Stimulated activated CD8-positive, alpha-beta memory T cell treated with anti-CD3 and anti-CD28 coated beads, Interleukin-15, amount 100 ng/mL, for 48 hours (primary cell): ENCODE data around the gene PPM1L.

Experiments used
- DNase-seq, 2 donors: peaks; one replicate each; pipeline ENCODE4 v3.0.0-alpha.2; 2020; ENCODE audit warnings: low read depth in 2 of 2

The PPM1L gene

GRCh38 chr3:160808838-160809237, 52.8 kb downstream of the PPM1L start:
- no peak for DNase-seq

- no peak for DNase-seq
These were observed 53.4 kb downstream of the PPM1L start for GRCh38 chr3:160809453-160809852.

DNA sequence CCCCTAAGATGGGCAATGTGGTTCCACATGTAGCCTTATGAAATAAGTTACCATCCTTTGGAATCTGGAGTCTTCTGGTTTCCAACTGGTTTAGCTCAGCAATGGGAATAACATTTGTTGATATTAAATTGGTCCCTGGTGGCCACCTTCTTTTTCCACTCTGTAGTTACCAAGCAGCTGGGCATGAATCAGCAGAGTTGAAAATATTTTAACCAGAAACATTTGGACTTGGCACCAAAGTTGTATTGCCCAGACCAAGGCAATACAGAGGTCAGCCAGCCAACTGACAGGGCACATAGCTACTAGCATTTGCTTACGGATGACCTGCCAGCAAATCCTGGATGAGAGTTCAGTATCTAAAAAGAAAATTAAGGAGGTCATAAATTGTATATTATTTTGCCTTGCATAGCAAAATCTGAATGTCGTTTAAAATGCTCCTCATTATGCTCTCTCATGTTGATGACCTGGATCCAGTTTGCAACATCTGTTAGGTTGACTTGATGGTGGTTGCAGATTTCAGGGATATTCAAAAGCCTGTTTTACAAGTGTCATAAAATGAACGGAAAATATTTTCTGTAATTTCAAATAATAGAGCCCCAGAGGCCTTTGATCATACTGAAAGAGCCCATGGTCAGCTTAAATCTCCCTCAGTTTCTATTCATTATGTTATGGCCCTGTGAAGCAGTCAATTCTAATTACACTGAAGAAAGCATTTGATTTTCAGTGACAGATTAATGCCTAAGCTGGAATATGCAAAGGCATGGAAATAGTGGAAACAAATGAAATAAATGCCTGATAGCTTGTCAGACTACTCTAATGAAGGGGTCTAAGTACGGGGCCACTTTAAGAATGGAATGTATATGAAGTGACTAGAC, 54.6 kb downstream of the PPM1L start:
- DNase-seq: no peak

DNA sequence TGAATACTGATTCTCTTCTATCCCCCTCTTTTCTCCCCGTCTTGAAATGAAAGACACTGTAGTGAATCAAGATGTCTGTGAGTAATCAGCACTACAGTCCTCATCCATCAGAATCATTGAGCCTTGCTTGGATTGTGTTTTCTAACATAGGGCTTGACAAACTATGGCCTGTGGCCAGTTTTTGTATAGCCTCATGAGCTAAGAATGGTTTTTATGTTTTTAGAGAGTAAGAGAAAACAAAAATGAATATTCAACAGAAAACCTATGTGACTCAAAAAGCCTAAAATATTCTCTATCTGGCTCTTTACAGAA, 55.2 kb downstream of the PPM1L start:
- no peak for DNase-seq

DNA sequence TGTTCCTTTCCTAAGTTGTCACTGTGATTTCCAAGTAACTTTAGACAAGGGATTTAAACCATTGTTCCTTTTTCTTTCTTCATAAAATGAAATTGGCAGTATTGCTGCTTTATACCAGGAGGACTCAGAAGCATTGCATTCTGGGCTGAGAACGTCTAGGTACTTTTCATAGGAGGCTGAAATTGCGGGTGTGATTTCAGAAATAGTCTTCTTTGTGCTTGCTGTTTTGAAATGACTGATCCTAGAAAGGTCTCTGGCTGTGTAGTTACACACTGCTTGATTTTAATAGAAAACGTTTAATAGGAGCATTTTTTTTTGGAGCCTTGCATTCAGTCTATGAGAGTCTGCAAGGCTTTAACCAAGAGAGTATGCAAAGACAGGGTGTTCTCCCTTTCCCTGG, 56.3 kb downstream of the PPM1L start:
- no peak for DNase-seq

DNA sequence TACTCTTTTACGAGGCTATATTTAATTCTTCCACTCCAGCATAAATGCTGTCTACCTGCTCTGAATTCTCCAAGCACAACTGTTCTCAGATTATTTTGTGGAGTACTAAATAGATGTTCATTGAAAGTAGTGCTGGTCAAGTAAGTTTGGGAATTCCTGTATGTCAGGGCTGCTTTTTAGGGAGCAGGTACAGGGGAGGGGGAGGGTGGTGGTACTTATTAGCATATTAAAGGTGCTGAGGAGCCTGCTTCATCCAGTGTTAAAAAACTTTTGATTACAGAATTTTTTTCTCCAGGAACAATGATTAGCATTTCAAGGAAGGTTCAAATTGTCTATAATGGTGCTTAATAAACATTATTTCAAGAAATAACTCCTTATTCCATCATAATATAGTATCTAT, 59.2 kb downstream of the PPM1L start:
- DNase-seq: no peak

DNA sequence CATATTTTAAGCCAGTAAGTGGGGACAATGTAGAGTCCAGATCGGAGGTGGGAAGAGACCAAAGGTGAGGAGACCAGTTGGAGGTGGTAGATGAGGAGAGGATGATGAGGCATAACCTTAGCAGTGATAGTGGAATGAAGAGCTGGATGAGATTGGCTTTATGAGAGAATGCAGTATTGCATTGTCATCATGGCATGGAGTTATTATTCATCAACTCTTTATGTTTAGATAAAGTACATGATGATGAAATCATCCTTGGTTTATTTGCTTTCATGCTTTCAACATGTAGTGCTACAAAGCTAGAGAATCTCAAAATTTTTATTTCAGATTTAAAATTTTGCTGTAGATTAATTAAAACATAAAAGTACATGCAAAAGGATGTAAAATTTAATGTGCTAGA, 64.0 kb downstream of the PPM1L start:
- no peak for DNase-seq

DNA sequence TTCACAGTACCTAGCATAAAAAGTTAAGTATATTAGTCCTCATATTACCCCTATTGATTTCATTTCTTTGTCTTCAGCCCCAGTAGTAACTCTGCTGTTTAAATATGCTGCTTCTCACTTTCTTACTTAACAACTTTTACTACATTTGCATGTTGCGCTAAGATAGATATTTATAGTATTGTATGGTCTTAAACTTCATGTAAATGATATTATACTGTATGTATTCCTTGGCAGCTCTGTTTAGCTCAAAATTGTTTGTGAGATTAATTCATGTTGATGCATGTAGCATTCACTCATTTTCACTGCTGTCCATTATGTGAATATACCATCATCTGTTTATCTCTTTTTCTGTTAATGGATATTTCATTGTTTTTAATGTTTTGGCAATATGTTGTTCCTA, 64.4 kb downstream of the PPM1L start:
- DNase-seq: no peak

DNA sequence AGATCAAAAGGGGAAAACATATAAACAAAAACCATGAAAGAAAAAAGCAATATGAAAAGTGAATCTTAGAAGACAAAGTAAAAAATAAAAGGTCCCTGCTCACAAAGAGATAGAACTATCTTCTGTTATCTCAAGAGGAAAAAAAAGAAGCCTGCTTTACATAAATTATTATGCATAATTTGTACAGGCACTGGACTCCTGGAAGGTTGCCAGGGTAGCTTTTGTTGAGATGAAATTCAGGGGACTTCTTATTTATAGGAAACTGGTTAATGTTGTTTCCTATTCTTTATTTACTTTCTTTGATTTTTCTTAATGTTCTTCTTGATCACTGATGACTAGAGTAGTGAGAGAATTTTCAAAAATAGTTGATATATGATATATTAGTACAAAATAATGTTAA, 66.9 kb downstream of the PPM1L start:
- no peak for DNase-seq

DNA sequence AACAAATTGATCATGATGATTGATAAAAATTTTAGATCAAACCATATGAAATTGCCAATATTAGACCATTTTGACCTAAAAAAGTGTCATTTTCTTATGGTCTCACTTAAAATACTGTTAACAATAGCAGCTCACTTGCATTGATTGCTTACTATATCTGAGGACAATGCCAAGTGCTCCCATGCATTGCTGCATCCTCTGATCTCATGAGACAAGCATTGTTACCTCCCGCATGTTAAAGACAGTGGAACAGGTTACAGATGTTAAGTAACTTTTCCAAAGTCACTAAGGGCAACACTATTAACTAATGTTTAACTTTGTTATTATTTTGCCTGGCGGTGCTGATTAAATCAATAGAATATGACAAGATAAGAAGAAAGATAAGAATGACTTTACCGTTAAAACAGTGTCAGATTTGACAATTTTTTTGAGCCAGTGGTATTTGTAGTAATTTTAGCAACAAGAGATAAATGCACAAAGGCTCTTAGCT, 69.3 kb downstream of the PPM1L start:
- no peak for DNase-seq

GRCh38 chr3:160826408-160826807, 70.4 kb downstream of the PPM1L start:
- no peak for DNase-seq

DNA sequence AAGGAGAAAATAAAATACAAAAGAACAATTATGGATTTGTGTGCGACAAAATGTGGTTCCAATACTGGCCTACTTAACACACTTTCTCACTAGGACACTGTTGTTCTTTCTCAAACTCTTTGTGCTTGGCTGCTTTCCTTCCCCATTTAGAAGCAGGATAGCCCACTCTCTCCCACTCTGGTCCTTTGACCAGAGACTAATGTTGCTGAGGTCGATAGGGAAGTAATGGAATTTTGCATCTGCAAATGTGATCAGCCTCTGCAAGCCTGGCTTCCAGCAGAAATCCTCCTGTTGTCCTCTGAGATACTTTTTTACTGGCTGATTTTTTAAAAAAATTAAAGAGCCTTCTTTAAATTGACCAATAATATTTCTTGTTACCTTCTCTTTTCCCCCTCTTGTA, 71.0 kb downstream of the PPM1L start:
- no peak for DNase-seq

DNA sequence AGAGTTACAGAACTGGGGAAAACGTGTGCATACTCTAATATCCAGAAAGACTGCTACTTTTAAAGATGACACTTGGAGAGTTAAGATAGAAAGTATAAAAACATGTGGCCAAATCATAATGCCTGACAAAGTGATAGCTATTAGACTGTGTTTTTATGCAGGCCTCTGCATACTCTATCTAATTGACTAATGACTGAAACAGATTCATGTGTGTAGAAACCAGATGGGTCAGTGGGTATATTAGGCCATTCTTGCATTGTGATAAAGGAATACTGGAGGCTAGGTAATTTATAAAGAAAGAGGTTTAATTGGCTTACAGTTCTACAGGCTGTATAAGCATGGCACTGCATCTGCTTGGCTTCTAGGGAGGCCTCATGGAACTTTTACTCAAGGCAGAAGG, 71.5 kb downstream of the PPM1L start:
- no peak for DNase-seq

DNA sequence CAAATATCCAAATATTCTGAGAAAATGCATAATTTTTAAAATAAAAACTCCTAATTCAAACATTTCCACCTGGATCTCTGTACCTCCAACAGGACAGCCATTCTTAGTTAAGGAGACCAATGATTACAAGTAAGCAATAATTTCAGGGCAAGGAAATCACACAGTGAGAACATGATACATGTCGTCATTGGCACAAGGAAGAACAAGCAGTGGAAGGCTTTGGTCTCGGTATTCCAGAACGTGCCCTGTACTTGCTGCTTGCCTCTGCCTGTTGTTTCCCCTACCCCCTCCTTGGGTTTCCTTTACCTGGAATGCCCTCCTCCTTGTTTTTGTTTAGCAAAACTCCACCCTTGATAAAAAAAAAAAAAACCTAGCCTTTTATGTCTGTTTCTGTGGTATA, 72.8 kb downstream of the PPM1L start:
- DNase-seq: no peak

DNA sequence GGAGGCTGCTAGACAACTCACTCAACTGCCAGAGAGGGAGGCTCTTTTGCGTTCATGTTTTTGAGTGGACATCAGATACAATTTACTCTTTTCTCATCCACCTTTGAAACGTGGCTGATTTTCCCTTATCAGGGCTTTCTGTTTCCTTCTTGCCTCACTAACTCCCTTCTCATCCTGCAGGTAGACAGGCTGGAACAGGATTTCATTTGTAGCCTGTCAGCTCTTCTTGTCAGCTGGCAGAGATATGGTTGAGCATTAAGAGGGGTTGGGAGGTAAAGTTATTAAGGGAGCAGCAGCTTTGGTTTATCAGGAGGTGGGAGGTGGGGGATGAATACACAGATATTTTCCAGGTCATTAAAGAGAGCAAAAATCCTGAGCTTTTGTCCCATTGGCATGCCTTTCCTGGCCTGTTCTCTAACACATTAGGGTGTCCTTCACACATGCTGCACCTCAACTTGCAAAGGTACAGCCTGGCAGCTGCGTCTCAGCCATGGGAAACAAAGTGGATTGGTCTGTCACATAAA, 73.5 kb downstream of the PPM1L start:
- DNase-seq: no peak

DNA sequence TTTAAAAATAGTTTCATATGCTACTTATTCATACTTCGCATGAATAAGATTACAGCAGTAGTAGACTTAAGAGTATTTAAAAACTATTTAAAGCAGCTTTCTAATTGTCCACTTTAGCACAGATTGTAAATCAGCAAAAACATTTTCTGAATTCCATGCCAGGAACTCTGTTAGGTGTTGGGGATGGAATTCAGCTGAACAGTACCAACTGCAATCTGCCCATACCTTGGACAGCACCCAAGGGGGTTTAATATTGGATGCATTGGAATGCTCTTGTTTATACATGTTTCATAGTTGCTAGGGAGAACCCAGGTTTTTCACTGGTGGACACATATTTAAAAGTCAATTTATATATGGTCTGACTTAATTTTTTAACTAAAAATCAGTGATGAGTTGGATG, 74.8 kb downstream of the PPM1L start:
- DNase-seq: no peak

DNA sequence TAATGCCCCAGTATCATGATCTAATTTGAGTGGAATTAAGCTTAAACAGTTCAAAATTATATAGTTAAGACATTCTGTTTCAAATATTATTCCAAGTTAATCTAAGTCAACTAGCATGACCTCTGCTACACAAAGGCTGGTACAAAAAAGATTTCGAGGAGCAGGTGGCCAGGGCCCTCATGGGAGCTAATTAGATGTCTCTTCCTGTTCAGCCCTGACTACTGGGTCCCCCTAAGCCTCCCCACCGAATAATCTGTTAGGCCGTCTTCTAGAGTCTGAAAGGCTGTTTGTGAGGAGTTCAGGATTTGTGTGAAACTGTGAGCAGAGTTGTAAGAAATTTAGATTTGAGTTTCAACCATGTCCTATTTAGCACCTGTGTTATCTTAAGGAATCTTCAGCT, 75.4 kb downstream of the PPM1L start:
- no peak for DNase-seq

DNA sequence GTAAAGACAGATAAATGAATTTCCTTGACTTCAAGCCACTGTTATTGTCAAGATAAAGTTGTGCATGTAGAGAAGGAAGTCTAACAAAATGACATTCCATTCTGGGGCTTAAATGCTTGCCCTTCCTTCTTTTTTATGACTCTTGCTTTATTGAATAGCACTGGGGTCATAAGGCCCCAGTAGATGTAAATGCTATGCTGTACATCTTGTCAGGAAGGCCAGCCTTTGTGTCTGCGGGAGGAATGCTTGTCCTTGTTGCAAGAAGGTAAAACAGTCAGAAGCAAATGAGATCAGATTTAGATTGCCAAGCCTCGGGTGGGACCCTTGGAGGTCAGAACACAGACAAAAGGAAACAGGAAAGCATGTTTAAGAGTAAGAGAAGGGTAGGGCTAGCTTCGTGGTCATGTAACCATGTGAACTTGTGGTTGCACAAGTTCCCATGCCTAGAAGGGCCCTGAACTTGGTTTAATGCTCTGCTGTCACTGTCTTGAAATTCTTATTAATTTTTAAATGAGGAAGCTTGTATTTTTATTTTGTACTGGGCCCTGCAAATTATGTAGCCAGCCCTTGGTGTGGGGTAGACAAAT, 81.5 kb downstream of the PPM1L start:
- DNase-seq: no peak

- DNase-seq: no peak
These were observed 84.6 kb downstream of the PPM1L start for GRCh38 chr3:160840590-160840989.

GRCh38 chr3:160841455-160841854, 85.4 kb downstream of the PPM1L start:
- no peak for DNase-seq

- no peak for DNase-seq
These were observed 86.3 kb downstream of the PPM1L start for GRCh38 chr3:160842021-160843005.

DNA sequence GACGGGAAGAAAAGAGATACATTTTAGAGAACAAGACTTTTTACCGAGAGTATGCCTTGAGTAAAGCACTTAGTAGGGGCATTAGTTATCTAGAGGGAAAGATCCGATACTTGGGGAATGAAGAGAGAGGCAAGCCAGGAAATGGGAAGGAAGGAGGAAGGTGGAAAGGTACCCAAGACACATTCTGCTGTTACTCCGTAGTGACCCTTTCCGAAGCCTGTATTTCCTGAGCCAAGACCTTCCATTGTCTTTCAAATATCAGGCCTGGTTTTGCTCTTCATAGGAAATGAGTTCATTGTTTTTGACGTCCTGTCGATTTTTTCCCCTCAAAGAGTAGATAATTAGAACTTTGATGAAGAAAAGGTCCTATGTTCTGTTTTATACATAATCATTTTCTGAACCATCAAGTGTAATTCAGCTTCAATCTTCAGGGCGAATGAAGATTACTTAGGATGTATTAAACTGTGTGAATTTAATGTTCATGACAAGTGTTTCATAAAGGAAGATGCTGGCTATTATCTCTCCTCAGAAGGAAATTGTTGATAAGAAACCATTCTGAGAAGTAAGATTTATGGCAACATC, 95.7 kb downstream of the PPM1L start:
- no peak for DNase-seq
